ENCODE results near the gene MT1HL1.
A peak's percentile ranks its signal among the peaks of the same experiment; 100 is the strongest.

MT1HL1 gene

DNA sequence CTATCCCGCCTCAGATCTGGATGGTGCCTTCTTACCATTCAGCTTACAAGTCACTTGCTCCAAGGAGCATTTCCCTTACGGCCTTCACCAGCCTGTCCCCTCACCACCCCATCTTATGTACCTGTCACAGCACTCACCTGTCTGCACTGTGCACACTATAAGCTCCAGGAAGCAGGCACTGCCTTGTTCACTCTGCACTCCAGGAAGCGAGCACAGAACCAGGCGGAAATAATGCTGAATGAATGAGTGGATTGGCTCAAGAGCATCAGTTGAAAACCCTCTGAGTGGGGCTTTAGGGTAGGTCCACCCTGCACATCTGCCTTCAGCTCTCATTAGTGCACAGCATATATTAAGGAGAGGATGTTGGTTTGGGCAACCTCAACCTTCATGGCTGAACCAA is 28.8 kb upstream of the MT1HL1 start:
- no peak for DNase-seq (ENCODE audit: low read depth, low spot score)

DNA sequence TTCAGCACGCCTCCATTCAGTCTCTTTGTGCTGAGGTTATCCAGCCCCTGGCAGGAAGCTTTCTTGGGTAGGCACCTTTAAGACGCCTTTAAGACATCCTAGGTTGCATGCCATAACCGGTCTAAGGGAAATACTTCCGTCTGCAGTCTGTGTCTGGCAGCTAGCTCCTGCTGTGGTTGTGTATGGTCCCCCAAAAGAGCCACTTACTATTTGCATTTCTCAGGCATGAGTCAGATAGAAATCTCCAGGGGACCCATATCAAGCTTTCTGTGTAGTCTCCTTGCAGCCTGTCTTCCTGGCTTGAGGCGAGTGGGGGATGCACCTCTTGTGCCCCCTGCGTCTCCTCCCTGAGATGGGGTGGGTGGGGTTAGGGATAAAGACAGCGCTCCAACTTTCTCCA is 27.8 kb upstream of the MT1HL1 start:
- H3K4me1 ChIP-seq (ENCODE audit: insufficient read depth, insufficient read length), result peaks cover 4% of the 10 kb centered on the region
- peaks cover 2% of the 10 kb centered on the region for H3K27me3 ChIP-seq (ENCODE audit: insufficient read depth, insufficient read length)
- 0 out of 2 replicates have a peak, but pooled peaks cover 5% of the 10 kb centered on the region for H3K9me3 ChIP-seq (ENCODE audit: insufficient read depth, low read length)
- peak; percentile 94 for DNase-seq (ENCODE audit: low read depth, low spot score)
- H3K4me3 ChIP-seq (ENCODE audit: insufficient read length, low read depth), result peak overlapping the region; percentile 24
- peak overlapping the region; percentile 39 for H3K9ac ChIP-seq (ENCODE audit: insufficient read length, low read depth)
- no peak for TF ChIP-seq ZNF274 (IDR thresholded peaks at IDR 0.05; ENCODE audit: low read depth, low read length)
- H3K36me3 ChIP-seq (ENCODE audit: insufficient read depth, insufficient read length, low read length), result no peaks in the 10 kb centered on the region

More for the DNA sequence above, 28.8 kb upstream of the MT1HL1 start:
- peaks cover 4% of the 10 kb centered on the region for H3K4me1 ChIP-seq (ENCODE audit: insufficient read depth, insufficient read length)
- H3K9me3 ChIP-seq (ENCODE audit: insufficient read depth, low read length), result no peaks in the 10 kb centered on the region
- no peak for TF ChIP-seq ZNF274 (IDR thresholded peaks at IDR 0.05; ENCODE audit: low read depth, low read length)
- no peak overlapping the region for H3K9ac ChIP-seq (ENCODE audit: insufficient read length, low read depth)
- no peaks in the 10 kb centered on the region for H3K36me3 ChIP-seq (ENCODE audit: insufficient read depth, insufficient read length, low read length)
- no peak overlapping the region for H3K4me3 ChIP-seq (ENCODE audit: insufficient read length, low read depth)
- H3K27me3 ChIP-seq (ENCODE audit: insufficient read depth, insufficient read length), result peaks cover 2% of the 10 kb centered on the region

DNA sequence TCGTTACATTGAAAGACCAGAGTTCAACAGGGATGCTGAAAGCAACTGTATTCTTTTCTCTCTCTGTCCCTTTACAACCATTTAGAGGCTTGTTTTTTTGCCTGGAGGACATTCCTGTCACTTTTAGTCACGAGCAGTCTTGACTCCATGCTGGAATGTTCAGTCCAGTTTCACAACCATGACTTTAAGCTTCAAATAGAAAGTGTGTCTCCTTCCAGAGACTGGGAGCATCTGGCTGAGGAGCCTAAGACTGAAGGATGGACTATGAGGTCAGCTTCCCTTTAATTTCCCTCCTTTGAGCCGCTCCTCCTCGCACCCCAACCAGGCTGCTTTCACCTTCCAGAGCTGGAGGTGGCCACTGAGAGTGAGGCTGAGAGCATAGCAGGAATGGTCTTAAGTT is 27.2 kb upstream of the MT1HL1 start:
- TF ChIP-seq SUZ12 (IDR thresholded peaks at IDR 0.05; ENCODE audit: extremely low read depth, insufficient read depth, insufficient read length), result no peak
- no peak for TF ChIP-seq ZNF274 (IDR thresholded peaks at IDR 0.05; ENCODE audit: low read depth, low read length)
- TF ChIP-seq YY1 (IDR thresholded peaks at IDR 0.05; ENCODE audit: insufficient read depth, insufficient read length), result no peak
- peaks cover 2% of the 10 kb centered on the region for H3K27me3 ChIP-seq (ENCODE audit: insufficient read depth, insufficient read length)
- H3K4me3 ChIP-seq (ENCODE audit: insufficient read length, low read depth), result peak overlapping the region; percentile 24
- peak overlapping the region; percentile 39 for H3K9ac ChIP-seq (ENCODE audit: insufficient read length, low read depth)
- H3K36me3 ChIP-seq (ENCODE audit: insufficient read depth, insufficient read length, low read length), result no peaks in the 10 kb centered on the region
- no peak for DNase-seq (ENCODE audit: low read depth, low spot score)
- H3K9me3 ChIP-seq (ENCODE audit: insufficient read depth, low read length), result 0 out of 2 replicates have a peak, but pooled peaks cover 8% of the 10 kb centered on the region
- H3K4me1 ChIP-seq (ENCODE audit: insufficient read depth, insufficient read length), result peaks cover 4% of the 10 kb centered on the region

DNA sequence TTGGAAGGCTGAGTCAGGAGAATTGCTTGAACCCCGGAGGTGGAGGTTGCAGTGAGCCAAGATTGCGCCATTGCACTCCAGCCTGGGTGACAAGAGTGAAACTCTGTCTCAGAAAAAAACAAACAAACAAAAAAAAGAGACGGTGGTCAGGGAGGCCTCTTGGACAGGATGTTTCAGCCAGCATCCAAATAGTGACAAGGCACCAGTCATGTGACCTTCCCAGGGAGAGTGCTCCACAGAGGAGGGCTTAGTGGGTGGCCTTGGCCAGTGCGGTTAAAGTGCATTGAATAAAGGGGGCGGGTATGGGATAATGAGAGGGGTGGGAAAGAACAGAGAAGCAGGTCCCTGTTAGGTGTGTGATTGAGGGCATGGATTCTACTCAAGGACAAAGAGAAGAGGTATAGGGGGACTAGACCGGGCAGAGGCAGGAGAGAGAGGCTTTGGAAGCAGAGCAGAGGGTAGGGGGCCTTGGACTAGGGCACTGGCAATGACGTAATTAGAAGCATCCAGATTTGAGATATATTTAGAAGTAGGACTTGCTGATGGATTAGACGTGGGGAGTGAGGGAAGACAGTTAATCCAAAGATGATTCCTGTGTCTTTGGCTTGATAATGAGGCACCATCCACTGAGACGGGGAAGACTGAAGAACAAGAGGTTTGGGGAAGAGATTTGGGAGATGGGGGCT is 25.8 kb upstream of the MT1HL1 start:
- peaks cover 19% of the 10 kb centered on the region for H3K9me3 ChIP-seq (ENCODE audit: insufficient read depth, low read length)
- H3K27me3 ChIP-seq (ENCODE audit: insufficient read depth, insufficient read length), result peaks cover 2% of the 10 kb centered on the region
- H3K36me3 ChIP-seq (ENCODE audit: insufficient read depth, insufficient read length, low read length), result no peaks in the 10 kb centered on the region
- peaks cover 4% of the 10 kb centered on the region for H3K4me1 ChIP-seq (ENCODE audit: insufficient read depth, insufficient read length)
- H3K4me3 ChIP-seq (ENCODE audit: insufficient read length, low read depth), result no peak overlapping the region
- TF ChIP-seq YY1 (IDR thresholded peaks at IDR 0.05; ENCODE audit: insufficient read depth, insufficient read length), result no peak
- TF ChIP-seq ZNF274 (IDR thresholded peaks at IDR 0.05; ENCODE audit: low read depth, low read length), result no peak
- no peak for TF ChIP-seq SUZ12 (IDR thresholded peaks at IDR 0.05; ENCODE audit: extremely low read depth, insufficient read depth, insufficient read length)
- no peak overlapping the region for H3K9ac ChIP-seq (ENCODE audit: insufficient read length, low read depth)
- DNase-seq (ENCODE audit: low read depth, low spot score), result no peak

DNA sequence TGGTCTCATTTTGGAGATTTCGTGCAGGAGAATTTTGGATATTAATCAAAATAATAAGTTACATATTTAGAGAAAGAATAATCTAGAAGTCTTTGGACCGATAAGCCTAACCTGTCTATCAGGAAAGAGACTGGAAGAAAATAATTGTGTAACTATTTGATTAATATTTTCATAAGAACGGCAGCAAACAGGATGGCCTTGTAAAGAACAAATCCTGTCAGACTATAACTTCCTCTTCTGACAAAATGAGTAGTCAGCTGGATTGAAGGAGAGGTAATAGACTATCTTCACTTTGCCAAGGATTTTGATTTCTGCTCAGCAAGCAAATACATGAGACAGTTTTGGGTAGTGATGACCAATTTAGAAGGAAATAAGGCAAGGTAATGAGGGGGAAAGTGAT is 25.0 kb upstream of the MT1HL1 start:
- Histone ChIP-seq H3K4me1 (ENCODE audit: insufficient read depth, insufficient read length) (peaks cover 4% of the 10 kb centered on the region), H3K4me3 (ENCODE audit: insufficient read length, low read depth) (no peak overlapping the region), H3K36me3 (ENCODE audit: insufficient read depth, insufficient read length, low read length) (no peaks in the 10 kb centered on the region), H3K9me3 (ENCODE audit: insufficient read depth, low read length) (peaks cover 19% of the 10 kb centered on the region), H3K9ac (ENCODE audit: insufficient read length, low read depth) (no peak overlapping the region), H3K27me3 (ENCODE audit: insufficient read depth, insufficient read length) (peaks cover 2% of the 10 kb centered on the region)
- DNase-seq (ENCODE audit: low read depth, low spot score), result no peak
- no peak for TF ChIP-seq YY1 (IDR thresholded peaks at IDR 0.05; ENCODE audit: insufficient read depth, insufficient read length)
- no peak for TF ChIP-seq ZNF274 (IDR thresholded peaks at IDR 0.05; ENCODE audit: low read depth, low read length)
- no peak for TF ChIP-seq SUZ12 (IDR thresholded peaks at IDR 0.05; ENCODE audit: extremely low read depth, insufficient read depth, insufficient read length)

DNA sequence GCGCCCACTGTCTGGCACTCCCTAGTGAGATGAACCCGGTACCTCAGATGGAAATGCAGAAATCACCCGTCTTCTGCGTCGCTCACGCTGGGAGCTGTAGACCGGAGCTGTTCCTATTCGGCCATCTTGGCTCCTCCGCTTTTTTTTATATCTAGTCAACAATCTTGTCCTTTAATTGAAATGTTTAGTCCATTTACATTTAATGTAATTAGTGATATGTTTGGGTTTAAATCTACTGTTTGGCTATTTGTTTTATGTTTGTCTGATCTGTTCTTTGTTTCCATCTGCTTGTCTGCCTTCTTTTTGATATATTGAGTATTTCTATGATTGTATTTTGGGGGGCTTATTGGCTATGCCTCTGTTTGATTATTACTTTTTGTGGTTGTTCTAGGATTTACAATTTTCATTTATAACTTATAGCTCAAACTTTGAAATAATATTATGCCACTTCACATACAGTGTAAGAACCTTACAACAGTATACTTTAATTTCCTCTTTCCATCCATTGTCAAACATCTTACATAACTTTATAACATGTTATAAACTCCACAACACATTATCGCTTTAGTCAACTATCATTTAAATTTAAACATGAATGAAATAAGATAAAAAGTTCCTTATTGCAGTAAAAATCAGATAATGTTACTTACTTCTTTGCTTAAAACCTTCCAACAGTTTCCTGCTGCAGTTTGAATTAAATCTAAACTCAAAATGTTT is 21.3 kb upstream of the MT1HL1 start:
- Histone ChIP-seq H3K4me3 (ENCODE audit: insufficient read length, low read depth) (no peak overlapping the region), H3K36me3 (ENCODE audit: insufficient read depth, insufficient read length, low read length) (no peaks in the 10 kb centered on the region), H3K9me3 (ENCODE audit: insufficient read depth, low read length) (peaks cover 19% of the 10 kb centered on the region), H3K27me3 (ENCODE audit: insufficient read depth, insufficient read length) (no peaks in the 10 kb centered on the region), H3K9ac (ENCODE audit: insufficient read length, low read depth) (no peak overlapping the region), H3K4me1 (ENCODE audit: insufficient read depth, insufficient read length) (peaks cover 4% of the 10 kb centered on the region)
- TF ChIP-seq ZNF274 (IDR thresholded peaks at IDR 0.05; ENCODE audit: low read depth, low read length) (no peak), SUZ12 (IDR thresholded peaks at IDR 0.05; ENCODE audit: extremely low read depth, insufficient read depth, insufficient read length) (no peak), YY1 (IDR thresholded peaks at IDR 0.05; ENCODE audit: insufficient read depth, insufficient read length) (no peak)
- DNase-seq (ENCODE audit: low read depth, low spot score), result no peak

DNA sequence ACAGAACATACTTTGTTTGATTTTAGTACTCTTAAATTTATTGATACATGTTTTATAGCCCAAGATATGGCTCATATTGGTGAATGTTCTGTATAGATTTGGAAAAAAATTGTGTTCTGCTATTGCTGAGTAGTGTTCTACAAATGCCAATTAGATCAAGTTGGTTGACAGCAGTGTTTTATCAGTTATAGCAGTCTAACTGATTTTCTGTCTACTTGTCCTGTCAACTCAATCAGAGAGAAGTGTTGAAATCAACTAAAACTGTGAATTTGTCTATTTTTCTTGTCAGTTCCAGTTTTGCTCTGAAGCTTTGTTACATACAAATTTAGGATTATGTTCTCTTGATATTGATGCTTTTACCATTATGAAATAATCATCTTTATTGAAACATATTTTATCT is 14.7 kb upstream of the MT1HL1 start:
- Histone ChIP-seq H3K4me1 (ENCODE audit: insufficient read depth, insufficient read length) (no peaks in the 10 kb centered on the region), H3K27me3 (ENCODE audit: insufficient read depth, insufficient read length) (no peaks in the 10 kb centered on the region), H3K4me3 (ENCODE audit: insufficient read length, low read depth) (no peak overlapping the region), H3K9ac (ENCODE audit: insufficient read length, low read depth) (no peak overlapping the region), H3K9me3 (ENCODE audit: insufficient read depth, low read length) (no peaks in the 10 kb centered on the region), H3K36me3 (ENCODE audit: insufficient read depth, insufficient read length, low read length) (no peaks in the 10 kb centered on the region)
- no peak for DNase-seq (ENCODE audit: low read depth, low spot score)
- TF ChIP-seq ZNF274 (IDR thresholded peaks at IDR 0.05; ENCODE audit: low read depth, low read length) (no peak), YY1 (IDR thresholded peaks at IDR 0.05; ENCODE audit: insufficient read depth, insufficient read length) (no peak)

Measured in NT2/D1 (cell line).